ENCODE results near the gene SRSF2.

The SRSF2 gene, protein sequence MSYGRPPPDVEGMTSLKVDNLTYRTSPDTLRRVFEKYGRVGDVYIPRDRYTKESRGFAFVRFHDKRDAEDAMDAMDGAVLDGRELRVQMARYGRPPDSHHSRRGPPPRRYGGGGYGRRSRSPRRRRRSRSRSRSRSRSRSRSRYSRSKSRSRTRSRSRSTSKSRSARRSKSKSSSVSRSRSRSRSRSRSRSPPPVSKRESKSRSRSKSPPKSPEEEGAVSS

DNA sequence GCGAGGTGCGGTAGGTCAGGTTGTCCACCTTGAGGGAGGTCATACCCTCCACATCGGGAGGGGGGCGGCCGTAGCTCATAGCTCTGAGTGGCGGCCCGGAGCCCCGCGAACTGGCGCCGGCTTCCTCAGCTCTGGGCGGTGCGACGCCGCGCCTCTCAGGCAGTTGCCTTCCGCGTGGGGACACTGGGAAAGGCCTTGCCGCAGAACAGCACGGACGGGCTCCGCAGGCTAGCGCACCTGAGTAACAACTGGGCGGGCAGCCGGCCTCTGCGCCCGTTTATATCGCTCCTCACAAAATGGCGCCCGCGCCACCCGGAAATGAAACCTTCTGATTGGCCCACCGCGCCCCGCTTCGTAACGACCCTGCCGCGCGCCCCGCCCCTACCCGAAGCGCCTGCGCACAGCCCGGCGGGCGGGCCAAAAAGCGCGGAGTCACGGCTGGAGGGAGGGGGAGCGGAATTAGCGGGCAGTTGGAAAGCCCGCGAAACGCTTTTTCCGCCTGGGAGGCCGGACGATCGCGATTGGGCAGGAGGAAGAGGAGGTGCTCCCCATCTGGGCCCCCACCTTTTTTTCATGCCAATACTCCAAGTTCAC is at the start of gene SRSF2:
SRSF2 (minus strand) TSS at position 250 of the 594 bp plus-strand sequence; CDS start at position 79, 171 bp downstream.
- Mint-ChIP-seq H3K4me1 (ENCODE audit: low read depth) (peaks cover 37% of the 10 kb centered on the region), H3K27me3 (ENCODE audit: low read depth) (no peaks in the 10 kb centered on the region), H3K36me3 (ENCODE audit: low read depth) (peaks cover 39% of the 10 kb centered on the region), H3K4me3 (peak within 1 kb of the TSS; percentile 97), H3K27ac (peak within 1 kb of the TSS; percentile 98), H3K9me3 (no peaks in the 10 kb centered on the region)

DNA sequence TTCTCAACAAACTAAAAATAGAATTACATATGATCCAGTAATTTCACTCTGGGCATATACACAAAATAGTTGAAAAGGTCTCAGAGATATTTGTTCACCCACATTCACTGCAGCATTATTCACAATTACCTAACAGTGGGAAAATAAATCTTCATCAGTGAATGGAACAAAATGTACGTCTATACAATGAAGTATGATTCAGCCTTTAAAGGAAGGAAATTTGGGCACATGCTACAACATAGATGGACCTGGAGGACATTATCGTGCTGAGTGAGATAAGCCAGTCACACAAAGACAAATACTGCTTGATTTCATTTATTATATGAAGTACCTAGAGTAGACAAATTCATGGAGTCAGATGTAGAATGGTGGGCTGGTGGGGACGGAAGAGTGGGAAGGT is 47.8 kb upstream of the SRSF2 start:
- Mint-ChIP-seq H3K36me3 (ENCODE audit: low read depth) (peaks cover 6% of the 10 kb centered on the region), H3K9me3 (no peaks in the 10 kb centered on the region), H3K4me3 (no peak overlapping the region), H3K27ac (no peak overlapping the region), H3K27me3 (ENCODE audit: low read depth) (no peaks in the 10 kb centered on the region), H3K4me1 (ENCODE audit: low read depth) (peaks cover 13% of the 10 kb centered on the region)

GRCh38 chr17:76783146-76783545 is 46.0 kb upstream of the SRSF2 start:
- peaks cover 11% of the 10 kb centered on the region for H3K36me3 Mint-ChIP-seq (ENCODE audit: low read depth)
- no peaks in the 10 kb centered on the region for H3K27me3 Mint-ChIP-seq (ENCODE audit: low read depth)
- no peak overlapping the region for H3K27ac Mint-ChIP-seq
- H3K4me1 Mint-ChIP-seq (ENCODE audit: low read depth): peaks cover 15% of the 10 kb centered on the region
- no peak overlapping the region for H3K4me3 Mint-ChIP-seq
- H3K9me3 Mint-ChIP-seq: no peaks in the 10 kb centered on the region

DNA sequence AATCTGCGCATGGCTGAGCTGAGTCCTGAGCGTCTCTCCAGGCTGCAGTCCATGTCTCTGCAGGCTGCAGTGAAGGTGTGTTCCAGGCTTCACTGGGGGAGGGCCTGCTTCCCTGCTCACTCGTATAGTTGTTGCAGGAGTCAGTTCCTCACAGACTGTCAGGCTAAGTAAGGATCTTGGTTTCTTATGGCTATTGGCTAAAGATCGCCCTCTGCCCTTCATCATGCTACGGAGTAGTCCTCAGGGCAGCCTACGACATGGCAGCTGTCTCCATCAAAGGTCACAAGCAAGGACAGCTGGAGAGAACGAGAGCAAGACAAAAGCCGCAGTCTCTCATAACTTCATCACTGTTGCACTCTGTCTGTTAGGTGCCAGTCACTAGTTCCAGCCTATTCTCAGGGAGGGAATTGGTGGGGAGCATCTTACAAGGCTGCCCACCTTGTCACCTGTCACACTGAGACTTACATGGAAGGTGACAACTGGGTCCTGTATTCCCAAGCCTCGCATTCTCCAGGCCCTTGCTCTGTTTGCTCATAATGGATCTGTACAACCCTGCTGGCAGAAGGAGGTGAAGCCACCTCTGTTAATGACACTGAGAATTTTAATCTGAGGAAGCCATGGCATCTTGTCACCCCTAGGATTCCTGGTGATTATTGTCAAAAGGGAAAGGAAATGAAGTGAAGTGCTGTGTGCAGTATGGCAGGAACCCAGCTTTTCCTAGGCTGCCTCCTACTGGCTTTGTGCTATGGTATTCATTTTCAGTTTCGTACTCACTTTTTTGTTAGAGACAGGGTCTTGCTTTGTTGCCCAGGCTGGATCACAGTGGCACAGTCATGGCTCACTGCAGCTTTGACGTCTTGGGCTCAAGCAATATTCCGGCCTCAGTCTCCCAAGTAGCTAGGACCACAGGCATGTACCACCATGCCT is 44.2 kb upstream of the SRSF2 start:
- Mint-ChIP-seq H3K9me3 (no peaks in the 10 kb centered on the region), H3K36me3 (ENCODE audit: low read depth) (peaks cover 11% of the 10 kb centered on the region), H3K4me3 (no peak overlapping the region), H3K27me3 (ENCODE audit: low read depth) (no peaks in the 10 kb centered on the region), H3K4me1 (ENCODE audit: low read depth) (peaks cover 7% of the 10 kb centered on the region), H3K27ac (no peak overlapping the region)

GRCh38 chr17:76775021-76775600 is 38.0 kb upstream of the SRSF2 start:
- peaks cover 17% of the 10 kb centered on the region for H3K4me1 Mint-ChIP-seq (ENCODE audit: low read depth)
- H3K36me3 Mint-ChIP-seq (ENCODE audit: low read depth): peaks cover 36% of the 10 kb centered on the region
- no peaks in the 10 kb centered on the region for H3K9me3 Mint-ChIP-seq
- H3K27ac Mint-ChIP-seq: no peak overlapping the region
- H3K4me3 Mint-ChIP-seq: no peak overlapping the region
- H3K27me3 Mint-ChIP-seq (ENCODE audit: low read depth): no peaks in the 10 kb centered on the region

- H3K4me3 Mint-ChIP-seq: peak overlapping the region; percentile 43
- H3K4me1 Mint-ChIP-seq (ENCODE audit: low read depth): peaks cover 13% of the 10 kb centered on the region
- peaks cover 37% of the 10 kb centered on the region for H3K36me3 Mint-ChIP-seq (ENCODE audit: low read depth)
Measured at GRCh38 chr17:76772842-76773525, 35.9 kb upstream of the SRSF2 start.

GRCh38 chr17:76758570-76758969 is 21.4 kb upstream of the SRSF2 start:
- Mint-ChIP-seq H3K4me3 (no peak overlapping the region), H3K36me3 (ENCODE audit: low read depth) (peaks cover 11% of the 10 kb centered on the region), H3K9me3 (no peaks in the 10 kb centered on the region), H3K27me3 (ENCODE audit: low read depth) (no peaks in the 10 kb centered on the region), H3K27ac (no peak overlapping the region), H3K4me1 (ENCODE audit: low read depth) (peaks cover 5% of the 10 kb centered on the region)

More at GRCh38 chr17:76772842-76773525, 35.9 kb upstream of the SRSF2 start:
- no peaks in the 10 kb centered on the region for H3K9me3 Mint-ChIP-seq
- H3K27ac Mint-ChIP-seq: peak overlapping the region; percentile 73
- H3K27me3 Mint-ChIP-seq (ENCODE audit: low read depth): no peaks in the 10 kb centered on the region

DNA sequence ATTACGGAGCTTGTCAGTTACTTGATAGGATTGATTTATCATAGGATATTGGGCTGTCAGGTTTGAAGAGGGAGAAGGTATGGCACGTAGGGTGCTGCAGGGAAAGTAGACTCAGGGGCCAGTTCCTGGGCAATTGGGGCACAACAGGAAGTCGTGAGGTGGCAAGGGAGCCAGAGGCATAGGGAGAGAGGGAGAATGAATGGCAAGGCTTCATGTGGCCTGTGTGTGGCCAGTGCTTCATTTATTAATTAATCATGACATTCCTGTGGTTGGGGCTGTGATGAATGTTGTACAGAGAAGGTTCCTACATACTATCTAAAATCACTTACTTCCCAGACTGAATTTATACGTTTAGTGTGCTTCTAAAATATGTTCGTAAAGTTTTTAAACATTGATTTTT is 20.1 kb upstream of the SRSF2 start:
- peaks cover 15% of the 10 kb centered on the region for H3K4me1 Mint-ChIP-seq (ENCODE audit: low read depth)
- H3K9me3 Mint-ChIP-seq: no peaks in the 10 kb centered on the region
- no peak overlapping the region for H3K27ac Mint-ChIP-seq
- peaks cover 15% of the 10 kb centered on the region for H3K36me3 Mint-ChIP-seq (ENCODE audit: low read depth)
- no peaks in the 10 kb centered on the region for H3K27me3 Mint-ChIP-seq (ENCODE audit: low read depth)
- H3K4me3 Mint-ChIP-seq: no peak overlapping the region

- Mint-ChIP-seq H3K4me1 (ENCODE audit: low read depth) (peaks cover 18% of the 10 kb centered on the region), H3K27ac (no peak overlapping the region), H3K4me3 (no peak overlapping the region), H3K27me3 (ENCODE audit: low read depth) (no peaks in the 10 kb centered on the region), H3K36me3 (ENCODE audit: low read depth) (peaks cover 16% of the 10 kb centered on the region), H3K9me3 (no peaks in the 10 kb centered on the region)
Measured at GRCh38 chr17:76755285-76755684, 18.2 kb upstream of the SRSF2 start.

DNA sequence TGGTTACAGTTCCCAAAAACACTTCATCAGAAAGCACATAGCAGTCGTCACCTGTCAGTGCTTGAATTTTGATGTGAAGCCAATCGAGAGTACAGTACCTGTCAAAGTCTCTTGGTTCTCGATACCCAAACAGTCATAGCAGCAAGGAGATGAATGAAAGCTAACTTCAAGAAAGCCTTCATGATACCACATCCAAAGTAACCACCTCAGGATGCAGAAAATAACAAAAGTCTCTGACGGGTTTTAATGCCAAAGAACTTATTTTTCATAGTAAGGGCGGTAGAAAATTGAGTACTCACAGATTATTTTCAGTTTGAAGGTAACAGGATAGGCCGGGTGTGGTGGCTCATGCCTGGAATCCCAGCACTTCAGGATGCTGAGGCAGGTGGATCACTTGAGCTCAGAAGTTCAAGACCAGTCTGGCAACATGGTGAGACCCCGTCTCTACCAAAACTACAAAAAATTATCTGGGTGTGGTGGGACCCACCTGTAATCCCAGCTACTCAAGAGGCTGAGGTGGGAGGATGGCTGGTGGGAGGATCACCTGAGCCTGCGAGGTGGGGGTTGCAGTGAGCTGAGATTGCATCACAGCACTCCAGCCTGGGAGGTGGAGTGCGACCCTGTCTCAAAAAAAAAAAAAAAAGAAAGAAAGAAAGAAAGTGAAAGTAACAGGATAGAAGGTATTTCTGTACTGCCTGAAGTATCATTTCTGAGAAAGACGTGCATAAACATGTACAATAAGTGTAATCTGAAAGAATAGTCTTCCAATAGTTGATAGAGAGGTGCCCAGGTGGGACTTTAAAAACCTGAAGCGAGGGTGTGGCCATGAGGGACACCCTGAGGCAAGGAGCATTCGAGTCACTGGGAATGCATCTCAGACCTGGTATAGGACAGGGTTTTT is 16.2 kb upstream of the SRSF2 start:
- H3K4me1 Mint-ChIP-seq (ENCODE audit: low read depth): peaks cover 21% of the 10 kb centered on the region
- H3K9me3 Mint-ChIP-seq: no peaks in the 10 kb centered on the region
- H3K27ac Mint-ChIP-seq: peak overlapping the region; percentile 89
- no peaks in the 10 kb centered on the region for H3K27me3 Mint-ChIP-seq (ENCODE audit: low read depth)
- peaks cover 26% of the 10 kb centered on the region for H3K36me3 Mint-ChIP-seq (ENCODE audit: low read depth)
- H3K4me3 Mint-ChIP-seq: peak overlapping the region; percentile 86

DNA sequence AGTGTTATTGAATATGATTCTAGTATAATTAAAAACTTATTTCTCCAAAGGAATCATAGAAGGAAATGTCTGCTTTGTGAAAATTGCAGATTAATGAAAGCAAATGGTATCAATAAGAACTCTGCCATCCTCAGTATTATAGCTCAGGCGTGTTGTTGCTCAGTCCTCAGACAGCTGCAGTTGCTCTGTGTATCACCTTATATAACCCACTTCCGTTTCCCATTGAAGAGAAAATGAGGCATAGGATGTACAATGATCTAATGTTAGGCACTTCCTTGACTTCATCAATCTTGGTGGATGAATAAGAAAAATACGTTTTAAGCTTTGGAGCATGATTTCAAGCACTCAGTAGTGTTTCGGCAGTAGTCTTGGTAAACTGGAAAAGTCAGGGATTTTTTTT is 14.9 kb upstream of the SRSF2 start:
- peaks cover 26% of the 10 kb centered on the region for H3K36me3 Mint-ChIP-seq (ENCODE audit: low read depth)
- H3K27me3 Mint-ChIP-seq (ENCODE audit: low read depth): no peaks in the 10 kb centered on the region
- H3K4me1 Mint-ChIP-seq (ENCODE audit: low read depth): peaks cover 21% of the 10 kb centered on the region
- H3K9me3 Mint-ChIP-seq: no peaks in the 10 kb centered on the region
- peak overlapping the region; percentile 65 for H3K4me3 Mint-ChIP-seq
- H3K27ac Mint-ChIP-seq: peak overlapping the region; percentile 84

- Mint-ChIP-seq H3K27me3 (ENCODE audit: low read depth) (no peaks in the 10 kb centered on the region), H3K4me3 (no peak overlapping the region), H3K4me1 (ENCODE audit: low read depth) (peaks cover 21% of the 10 kb centered on the region), H3K27ac (no peak overlapping the region), H3K9me3 (no peaks in the 10 kb centered on the region), H3K36me3 (ENCODE audit: low read depth) (peaks cover 24% of the 10 kb centered on the region)
Measured at GRCh38 chr17:76751416-76751993, 14.4 kb upstream of the SRSF2 start.

DNA sequence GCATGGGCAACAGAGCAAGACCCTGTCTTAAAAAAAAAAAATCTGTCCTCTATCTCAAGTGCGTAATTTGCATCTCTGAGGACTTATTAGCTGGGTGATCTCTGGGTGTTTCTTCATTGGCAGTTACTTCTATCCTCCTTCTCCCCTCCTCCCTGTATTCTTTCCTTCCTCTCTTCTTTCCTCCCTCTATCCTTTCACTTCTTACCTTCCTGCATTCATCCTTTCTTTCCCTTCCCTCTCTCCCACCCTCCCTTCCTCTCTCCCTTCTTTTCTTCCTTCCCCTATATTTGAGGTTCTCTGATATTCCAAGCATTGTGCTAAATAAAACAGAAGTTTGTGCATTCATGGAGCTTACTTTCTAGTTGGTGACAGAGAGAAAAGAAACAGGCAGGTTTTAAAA is 11.5 kb upstream of the SRSF2 start:
- Mint-ChIP-seq H3K4me1 (ENCODE audit: low read depth) (peaks cover 28% of the 10 kb centered on the region), H3K36me3 (ENCODE audit: low read depth) (peaks cover 47% of the 10 kb centered on the region), H3K27me3 (ENCODE audit: low read depth) (no peaks in the 10 kb centered on the region), H3K27ac (no peak overlapping the region), H3K4me3 (no peak overlapping the region), H3K9me3 (no peaks in the 10 kb centered on the region)
